PC-9 (cell line): ENCODE data around the gene TLE1. TPM values are rescaled to one million over a fixed set of nuclear protein-coding genes. Genes with fewer than 3 reads are reported as not detected.
"Not testable (repeated sequence)": the region's sequence is repeated elsewhere in the genome, so short reads cannot be mapped to it uniquely, and the experiment has no call there.

Experiments used
- BruUV-seq: library from RNA; stranded (reverse); fragments of 400-500 nt; replicated peaks from 2 replicates; lab custom pipeline; 2021; lab: Mats Ljungman, UMichigan
- CTCF ChIA-PET: fragments of 300-600 bp; sonication (Branson Sonifier 250); formaldehyde crosslinking; loops from one replicate; lab custom pipeline; 2022; ENCODE audit warnings: antibody characterized with exemption; lab: Charles Lee
- POLR2A ChIA-PET: fragments of 300-600 bp; sonication (Branson Sonifier 250); formaldehyde crosslinking; loops from one replicate; lab custom pipeline; 2022; ENCODE audit warnings: antibody characterized with exemption; ENCODE audit not compliant: unreplicated experiment; lab: Charles Lee
- DNase-seq, 2 experiments: peaks; one replicate each; pipeline versions ENCODE4 v3.0.0 to v3.0.0-alpha.2; 2015 to 2022; ENCODE audit warnings: mixed read lengths in 1 of 2
- H2AFZ ChIP-seq: fragments of 200-600 bp; sonication (generic); 2 replicates; pipeline ENCODE4 v1.8.1; 2017; ENCODE audit warnings: antibody characterized with exemption
- H3F3A ChIP-seq: fragments of 200-600 bp; sonication (generic); 2 replicates; pipeline ENCODE4 v1.8.1; 2017; ENCODE audit warnings: antibody characterized with exemption, mild to moderate bottlenecking, low read depth; ENCODE audit not compliant: insufficient read depth
- H3K27ac ChIP-seq: fragments of 200-600 bp; sonication (generic); 2 replicates; pipeline ENCODE4 v1.6.1; 2016; ENCODE audit warnings: mixed run types
- H3K27me3 ChIP-seq: fragments of 200-600 bp; sonication (generic); 2 replicates; pipeline ENCODE4 v1.6.1; 2016; ENCODE audit warnings: low read depth, mixed run types; ENCODE audit not compliant: insufficient read depth
- H3K36me3 ChIP-seq: fragments of 200-600 bp; sonication (generic); 2 replicates; pipeline ENCODE4 v1.6.1; 2016; ENCODE audit warnings: low read depth, mixed run types
- H3K4me1 ChIP-seq: fragments of 200-600 bp; sonication (generic); replicated peaks from 2 replicates; pipeline ENCODE4 v1.6.1; 2016; ENCODE audit warnings: mixed run types; ENCODE audit not compliant: insufficient read depth
- H3K4me2 ChIP-seq: fragments of 200-600 bp; sonication (generic); 2 replicates; pipeline ENCODE4 v1.6.1; 2017; ENCODE audit warnings: mixed run types
- H3K4me3 ChIP-seq: fragments of 200-600 bp; sonication (generic); 2 replicates; pipeline ENCODE4 v1.6.1; 2016; ENCODE audit warnings: mixed run types
- H3K79me2 ChIP-seq: fragments of 200-600 bp; sonication (generic); 2 replicates; pipeline ENCODE4 v1.6.1; 2017; ENCODE audit warnings: low read depth, mixed run types
- H3K9me2 ChIP-seq: fragments of 200-600 bp; sonication (generic); 2 replicates; pipeline ENCODE4 v1.8.1; 2017; ENCODE audit warnings: mild to moderate bottlenecking; ENCODE audit not compliant: insufficient read depth
- H3K9me3 ChIP-seq: fragments of 200-600 bp; sonication (generic); 2 replicates; pipeline ENCODE4 v1.8.1; 2016; ENCODE audit warnings: low read depth; ENCODE audit not compliant: insufficient read depth
- H4K20me1 ChIP-seq: fragments of 200-600 bp; sonication (generic); 2 replicates; pipeline ENCODE4 v1.8.1; 2017; ENCODE audit not compliant: insufficient read depth
- CTCF ChIP-seq: fragments of 200-600 bp; sonication (generic); conservative IDR thresholded peaks from 2 replicates; pipeline ENCODE4 v1.6.1; 2017; ENCODE audit warnings: mixed run types, antibody characterized with exemption, mild to moderate bottlenecking, moderate library complexity
- EZH2 ChIP-seq: fragments of 200-600 bp; sonication (generic); IDR thresholded peaks from 2 replicates; pipeline ENCODE4 v1.8.0; 2017; ENCODE audit warnings: antibody characterized with exemption, low read depth
- intact Hi-C: fragments of 100-400 bp; cut with micrococcal nuclease; formaldehyde crosslinking; loops from one replicate; pipeline ENCODE4 v1.10.0; 2022; ENCODE audit not compliant: unreplicated experiment
- total RNA-seq: library from RNA; stranded (reverse); gene quantifications from 2 replicates; pipeline ENCODE4 v1.2.3, GENCODE V29; 2021

TLE1 gene
- total RNA-seq, 1 experiment from 2014 or later: 80.9 TPM

- Histone ChIP-seq H3K4me1 (peaks cover 26% of the 10 kb centered on the region), H4K20me1 (peaks cover 16% of the 10 kb centered on the region)
- intact Hi-C loops: no loop called here
Measured at GRCh38 chr9:81690251-81690851, 1.0 kb upstream of the TLE1 start.

DNA sequence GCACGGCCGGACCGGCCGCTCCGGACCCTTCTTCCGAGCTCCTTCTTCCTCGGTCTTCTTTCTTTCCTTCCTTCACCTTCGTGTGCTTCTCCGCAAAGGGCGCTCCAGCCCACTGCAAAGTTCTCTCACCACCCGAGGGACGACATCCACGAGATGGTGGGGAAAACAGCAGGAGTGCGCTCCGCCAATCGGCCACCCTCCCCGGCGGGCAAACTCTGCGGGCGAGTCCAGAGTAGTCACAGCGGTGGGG, 329 bp downstream of the TLE1 start:
- H3K9me2 ChIP-seq, CTCF ChIA-PET, DNase-seq, H3K9me3 ChIP-seq, H3K27me3 ChIP-seq: not testable (repeated sequence)
- peak overlapping the region; percentile 79 for H3K4me3 ChIP-seq
- intact Hi-C loops: loop anchor here (1.0 to 10.0 kb wide), 10 partner anchors 48 to 1514 kb away; no protein-coding TSS in a partner anchor
- POLR2A ChIA-PET: interaction anchor here (0.6 to 1.5 kb wide), 3 partner anchors 23 to 95 kb away, joined by 4 to 17 read pairs (median 10); no protein-coding TSS in a partner anchor
- peaks cover 25% of the 10 kb centered on the region for H3F3A ChIP-seq
- peak overlapping the region; percentile 73 for H2AFZ ChIP-seq
- peaks cover 16% of the 10 kb centered on the region for H3K36me3 ChIP-seq
- H3K4me1 ChIP-seq: peaks cover 39% of the 10 kb centered on the region
- BruUV-seq: TSS peak; percentile 43
- peak overlapping the region; percentile 95 for H3K4me2 ChIP-seq
- peaks cover 29% of the 10 kb centered on the region for H4K20me1 ChIP-seq
- peaks cover 51% of the 10 kb centered on the region for H3K79me2 ChIP-seq
- peak overlapping the region; percentile 83 for H3K27ac ChIP-seq

More at GRCh38 chr9:81690251-81690851, 1.0 kb upstream of the TLE1 start:
- Histone ChIP-seq H3K4me3 (peak overlapping the region; percentile 84), H3F3A (peaks cover 24% of the 10 kb centered on the region), H2AFZ (peak overlapping the region; percentile 76), H3K4me2 (peak overlapping the region; percentile 98), H3K27me3 (no peaks in the 10 kb centered on the region), H3K9me2 (no peaks in the 10 kb centered on the region), H3K36me3 (peaks cover 3% of the 10 kb centered on the region; the same call in 1 of the 2 replicates), H3K79me2 (peaks cover 38% of the 10 kb centered on the region), H3K27ac (peak overlapping the region; percentile 91), H3K9me3 (no peaks in the 10 kb centered on the region)
- TSS peak; percentile 77 for BruUV-seq
- TF ChIP-seq CTCF: no peak
- TF ChIP-seq EZH2: no peak
- peak; percentile 92 for DNase-seq
- ChIA-PET CTCF (interaction anchor here (0.6 to 0.7 kb wide), 2 partner anchors 28 to 128 kb away, joined by 3 read pairs; no protein-coding TSS in a partner anchor), POLR2A (interaction anchor here (0.5 to 1.0 kb wide), 8 partner anchors 12 to 383 kb away, joined by 3 to 7 read pairs (median 4); no protein-coding TSS in a partner anchor)

GRCh38 chr9:81688262-81689092, 870 bp downstream of the TLE1 start:
- Histone ChIP-seq H4K20me1 (peaks cover 35% of the 10 kb centered on the region), H3K79me2 (peaks cover 57% of the 10 kb centered on the region), H3K36me3 (peaks cover 21% of the 10 kb centered on the region), H2AFZ (peak overlapping the region; percentile 73), H3K4me1 (peaks cover 44% of the 10 kb centered on the region), H3K4me3 (peak overlapping the region; percentile 79), H3F3A (peaks cover 25% of the 10 kb centered on the region), H3K4me2 (peak overlapping the region; percentile 95), H3K27ac (peak overlapping the region; percentile 83)
- POLR2A ChIA-PET: interaction anchor here (0.6 to 1.5 kb wide), 3 partner anchors 24 to 94 kb away, joined by 4 to 17 read pairs (median 10); no protein-coding TSS in a partner anchor
- H3K9me3 ChIP-seq, CTCF ChIA-PET, BruUV-seq, H3K9me2 ChIP-seq, H3K27me3 ChIP-seq: not testable (repeated sequence)
- DNase-seq: peak in 1 of 2 experiments; percentile 37
- intact Hi-C loops: loop anchor here (1.0 to 10.0 kb wide), 10 partner anchors 49 to 1514 kb away; no protein-coding TSS in a partner anchor
